Mesendoderm (in vitro differentiated cells): Measurements from ENCODE around the gene TFR2.

Source experiments
- DNase-seq: peaks from one replicate; pipeline ENCODE4 v3.0.0; 2013
- H2AK5ac ChIP-seq: 2 replicates; pipeline ENCODE4 v1.6.1; 2013; ENCODE audit warnings: low read length, inconsistent platforms
- H2BK120ac ChIP-seq: 2 replicates; pipeline ENCODE4 v1.6.1; 2013; ENCODE audit warnings: low read depth, mild to moderate bottlenecking, low read length, moderate library complexity, mixed read lengths
- H2BK15ac ChIP-seq: replicated peaks from 2 replicates; pipeline ENCODE4 v1.6.1; 2013; ENCODE audit warnings: low read depth, mild to moderate bottlenecking, moderate library complexity
- H2BK5ac ChIP-seq: 2 replicates; pipeline ENCODE4 v1.6.1; 2013; ENCODE audit warnings: low read length, inconsistent platforms
- H3K18ac ChIP-seq: 2 replicates; pipeline ENCODE4 v1.6.1; 2013; ENCODE audit warnings: mild to moderate bottlenecking, low read length, mixed read lengths
- H3K23ac ChIP-seq: one replicate; pipeline ENCODE4 v1.6.1; 2013; ENCODE audit warnings: low read length
- H3K27ac ChIP-seq: 2 replicates; pipeline ENCODE4 v1.5.1; 2013; ENCODE audit warnings: low read depth, mild to moderate bottlenecking, inconsistent platforms, low read length, moderate library complexity
- H3K27me3 ChIP-seq: 2 replicates; pipeline ENCODE4 v1.6.1; 2013; ENCODE audit warnings: low read length, control low read depth, mild to moderate bottlenecking, inconsistent platforms; ENCODE audit not compliant: insufficient read depth, poor library complexity
- H3K36me3 ChIP-seq: 2 replicates; pipeline ENCODE4 v1.6.1; 2013; ENCODE audit warnings: low read length, inconsistent platforms; ENCODE audit not compliant: control insufficient read depth, insufficient read depth
- H3K4ac ChIP-seq: one replicate; pipeline ENCODE4 v1.6.1; 2013; ENCODE audit warnings: low read depth, mild to moderate bottlenecking, low read length, moderate library complexity
- H3K4me1 ChIP-seq: 2 replicates; pipeline ENCODE4 v1.6.1; 2013; ENCODE audit warnings: low read depth, low read length, inconsistent platforms; ENCODE audit not compliant: control insufficient read depth
- H3K4me2 ChIP-seq: 2 replicates; pipeline ENCODE4 v1.6.1; 2013; ENCODE audit warnings: low read length
- H3K4me3 ChIP-seq: 2 replicates; pipeline ENCODE4 v1.5.1; 2013; ENCODE audit warnings: mild to moderate bottlenecking, low read length
- H3K56ac ChIP-seq: one replicate; pipeline ENCODE4 v1.6.1; 2013; ENCODE audit warnings: low read length
- H3K79me1 ChIP-seq: 2 replicates; pipeline ENCODE4 v1.6.1; 2013; ENCODE audit warnings: low read length, inconsistent platforms
- H3K79me2 ChIP-seq: 2 replicates; pipeline ENCODE4 v1.6.1; 2013; ENCODE audit warnings: mild to moderate bottlenecking, low read length; ENCODE audit not compliant: control insufficient read depth, insufficient read depth
- H3K9ac ChIP-seq: 2 replicates; pipeline ENCODE4 v1.6.1; 2013; ENCODE audit warnings: low read length, inconsistent platforms
- H4K5ac ChIP-seq: one replicate; pipeline ENCODE4 v1.6.1; 2013; ENCODE audit warnings: low read length
- H4K8ac ChIP-seq: one replicate; pipeline ENCODE4 v1.6.1; 2013; ENCODE audit warnings: low read depth, mild to moderate bottlenecking, control low read depth, low read length, moderate library complexity
- WGBS: extraction: QIAGEN DNeasy Blood & Tissue Kit; methylation state at CpG from one replicate; pipeline ENCODE4 v1.1.7; 2013; ENCODE audit warnings: low lambda C conversion rate, missing lambda C conversion rate; ENCODE audit not compliant: insufficient coverage; ENCODE audit errors: extremely low coverage; 5-methylcytosine and 5-hydroxymethylcytosine counted together

The TFR2 gene

DNA sequence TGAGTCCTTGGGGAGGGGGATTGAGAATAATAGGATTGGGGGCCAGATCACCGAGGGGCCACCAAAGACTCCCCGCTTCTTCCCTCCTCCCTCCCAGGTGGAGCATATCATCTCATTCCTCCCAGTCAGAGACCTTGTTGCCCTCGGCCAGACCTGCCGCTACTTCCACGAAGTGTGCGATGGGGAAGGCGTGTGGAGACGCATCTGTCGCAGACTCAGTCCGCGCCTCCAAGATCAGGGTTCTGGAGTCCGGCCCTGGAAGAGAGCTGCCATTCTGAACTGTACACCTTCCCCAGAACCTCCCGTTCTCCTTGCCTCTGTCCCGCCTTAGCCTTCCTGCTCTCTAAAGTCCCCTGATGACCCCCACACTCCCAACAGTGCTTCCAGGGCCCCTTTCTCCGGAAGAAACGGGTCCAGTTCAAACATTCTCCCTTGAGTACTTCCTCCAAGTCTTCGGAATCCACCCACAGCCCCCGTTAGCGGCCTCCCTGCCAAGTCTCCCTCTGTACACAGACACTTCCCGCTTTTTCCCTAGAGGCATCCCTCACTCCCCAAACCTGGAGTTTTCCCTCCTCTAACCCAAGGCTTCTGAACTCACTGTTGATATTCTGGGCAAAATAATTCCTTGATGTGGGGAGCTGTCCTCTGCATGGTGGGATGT, 51.1 kb downstream of the TFR2 start:
- Histone ChIP-seq H3K79me1 (no peaks in the 10 kb centered on the region), H3K79me2 (no peaks in the 10 kb centered on the region), H2BK15ac (no peak overlapping the region), H3K56ac (peak overlapping the region; percentile 28), H2BK5ac (no peak overlapping the region), H3K27ac (no peak overlapping the region), H3K4me2 (peak overlapping the region; percentile 21), H3K9ac (peak overlapping the region; percentile 9), H3K27me3 (no peaks in the 10 kb centered on the region), H4K8ac (no peak overlapping the region), H3K4ac (no peak overlapping the region), H3K36me3 (no peaks in the 10 kb centered on the region), H4K5ac (no peak overlapping the region), H3K23ac (no peak overlapping the region), H2BK120ac (no peak overlapping the region), H3K4me1 (peaks cover 5% of the 10 kb centered on the region), H2AK5ac (no peak overlapping the region), H3K4me3 (no peak overlapping the region), H3K18ac (no peak overlapping the region)
- WGBS, result no CpG with 5 or more reads among the region's 20 CpGs
- no peak for DNase-seq

DNA sequence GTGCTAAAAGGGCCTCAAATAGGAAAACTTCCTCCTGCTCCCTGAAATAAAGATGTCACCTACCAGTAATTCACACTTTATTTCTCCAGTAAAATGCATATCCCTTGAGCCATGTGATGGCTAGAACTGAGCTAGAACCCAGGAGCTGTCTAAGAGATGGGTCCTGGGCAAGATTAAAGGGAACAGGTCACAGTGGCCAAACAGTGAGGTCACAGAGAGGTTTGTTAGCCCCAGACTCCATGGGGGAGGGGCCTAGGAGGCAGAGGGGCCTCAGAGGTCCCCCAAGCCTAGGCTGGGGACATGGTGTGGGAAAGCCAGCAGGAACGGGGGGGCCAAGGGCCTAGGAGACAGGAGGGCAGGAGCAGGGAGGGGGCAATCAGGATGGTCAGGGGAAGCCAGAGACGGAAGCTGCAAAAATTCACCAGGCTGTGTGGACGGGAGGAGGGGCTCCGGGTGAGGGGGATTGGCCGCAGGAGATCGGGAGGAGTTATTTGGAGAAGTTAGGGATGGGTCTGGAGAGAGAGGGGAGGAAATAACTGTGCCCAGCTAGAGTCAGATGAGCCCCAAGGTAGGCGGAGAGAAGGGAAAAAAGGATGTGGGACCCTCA, 51.9 kb downstream of the TFR2 start:
- H3K18ac ChIP-seq, result no peak overlapping the region
- H3K4me2 ChIP-seq, result peak overlapping the region; percentile 21
- peak overlapping the region; percentile 8 for H4K5ac ChIP-seq
- peak overlapping the region; percentile 63 for H3K9ac ChIP-seq
- H3K36me3 ChIP-seq, result no peaks in the 10 kb centered on the region
- H3K79me1 ChIP-seq, result peaks cover 5% of the 10 kb centered on the region
- no peak overlapping the region for H3K4me3 ChIP-seq
- H4K8ac ChIP-seq, result no peak overlapping the region
- no peak for DNase-seq
- no peak overlapping the region for H2BK15ac ChIP-seq
- H3K4me1 ChIP-seq, result peaks cover 10% of the 10 kb centered on the region
- no peaks in the 10 kb centered on the region for H3K79me2 ChIP-seq
- peak overlapping the region; percentile 9 for H2BK5ac ChIP-seq
- peak overlapping the region; percentile 80 for H3K56ac ChIP-seq
- no peaks in the 10 kb centered on the region for H3K27me3 ChIP-seq
- H3K23ac ChIP-seq, result peak overlapping the region; percentile 56
- no peak overlapping the region for H2BK120ac ChIP-seq
- no peak overlapping the region for H3K4ac ChIP-seq
- WGBS, result no CpG with 5 or more reads among the region's 7 CpGs
- no peak overlapping the region for H2AK5ac ChIP-seq
- no peak overlapping the region for H3K27ac ChIP-seq

DNA sequence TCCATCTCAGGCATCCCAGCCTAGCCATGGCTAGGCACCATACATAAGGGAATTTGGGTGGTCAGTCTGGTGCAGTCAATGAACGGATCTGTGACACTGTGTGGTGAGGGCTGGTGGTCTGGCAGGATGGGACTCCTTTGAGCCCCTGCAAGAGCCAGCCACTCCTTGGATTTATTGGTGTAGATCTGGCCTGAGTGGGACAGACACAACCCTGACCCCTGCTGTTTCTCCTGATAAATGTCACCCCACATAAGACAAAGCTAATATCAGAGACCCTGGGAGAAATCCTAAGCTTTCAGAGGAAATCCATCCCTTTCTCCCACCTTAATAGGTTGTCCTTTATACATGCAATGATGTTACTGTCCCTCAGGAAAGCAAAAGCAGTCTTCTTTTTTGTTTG, 52.9 kb downstream of the TFR2 start:
- Histone ChIP-seq H3K27me3 (no peaks in the 10 kb centered on the region), H2AK5ac (no peak overlapping the region), H2BK5ac (no peak overlapping the region), H3K18ac (no peak overlapping the region), H3K4me2 (no peak overlapping the region), H3K56ac (no peak overlapping the region), H2BK120ac (no peak overlapping the region), H3K4me1 (peaks cover 13% of the 10 kb centered on the region), H3K4ac (no peak overlapping the region), H3K4me3 (no peak overlapping the region), H3K79me1 (peaks cover 8% of the 10 kb centered on the region), H4K5ac (no peak overlapping the region), H3K9ac (no peak overlapping the region), H2BK15ac (no peak overlapping the region), H3K79me2 (no peaks in the 10 kb centered on the region), H3K27ac (no peak overlapping the region), H4K8ac (no peak overlapping the region), H3K23ac (no peak overlapping the region), H3K36me3 (no peaks in the 10 kb centered on the region)
- WGBS, result no CpG with 5 or more reads among the region's 1 CpG
- DNase-seq, result no peak

DNA sequence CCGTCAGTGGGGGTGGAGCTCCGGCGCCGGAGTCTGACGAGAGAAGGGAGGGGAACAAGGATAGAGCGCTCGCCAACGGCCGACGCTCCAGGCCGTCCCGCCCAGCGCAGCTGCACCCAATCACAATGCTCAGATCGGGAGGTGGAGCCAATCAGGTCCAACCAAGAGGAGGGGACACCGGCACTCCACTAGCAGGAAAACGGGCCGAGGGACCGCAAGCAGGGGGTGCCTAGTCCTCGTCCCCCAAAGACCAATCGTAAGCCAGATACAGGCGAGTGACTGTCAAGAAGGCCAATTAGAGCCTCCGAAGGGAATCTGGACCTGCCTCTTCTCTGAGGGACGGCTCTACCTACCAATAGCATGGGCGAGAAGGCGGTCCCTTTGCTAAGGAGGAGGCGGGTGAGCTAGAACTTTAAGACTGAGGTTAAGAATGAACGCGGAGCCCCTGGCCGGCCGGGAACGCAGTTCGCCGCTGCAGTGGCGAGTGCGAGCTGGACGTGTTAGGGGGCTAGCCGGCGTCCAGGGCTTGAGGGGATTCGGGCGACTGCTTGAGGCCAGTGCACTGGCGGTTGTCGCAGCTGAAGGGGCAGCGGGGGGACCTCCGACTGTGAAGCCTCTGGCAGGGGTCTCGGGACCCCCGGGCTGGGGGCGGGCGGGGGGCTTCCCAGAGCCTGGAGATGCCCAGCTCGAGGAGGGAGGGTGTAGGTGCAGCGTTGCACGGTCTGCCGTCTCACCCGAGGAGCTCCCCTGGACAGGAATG, 54.9 kb downstream of the TFR2 start, which contains the start of gene FBXO24:
TSS of gene FBXO24 (plus strand) at position 63 of the 760 bp plus-strand sequence. CDS start at position 361, 298 bp downstream.
- Histone ChIP-seq H2BK5ac (peak within 1 kb of the TSS; percentile 94), H3K4me2 (peak within 1 kb of the TSS; percentile 100), H3K4me3 (peak within 1 kb of the TSS; percentile 93), H4K5ac (no peak within 1 kb of the TSS), H3K27me3 (no peaks in the 10 kb centered on the region), H2BK120ac (peak within 1 kb of the TSS; percentile 31), H3K4me1 (peaks cover 13% of the 10 kb centered on the region), H3K23ac (peak within 1 kb of the TSS; percentile 97), H4K8ac (no peak within 1 kb of the TSS), H3K4ac (peak within 1 kb of the TSS; percentile 90), H3K56ac (peak within 1 kb of the TSS; percentile 98), H2BK15ac (no peak within 1 kb of the TSS), H3K27ac (peak within 1 kb of the TSS; percentile 92), H3K18ac (peak within 1 kb of the TSS; percentile 81), H3K36me3 (peaks cover 4% of the 10 kb centered on the region), H3K79me1 (peaks cover 8% of the 10 kb centered on the region), H3K79me2 (no peaks in the 10 kb centered on the region), H2AK5ac (peak within 1 kb of the TSS; percentile 85), H3K9ac (peak within 1 kb of the TSS; percentile 98)
- no CpG with 5 or more reads among the region's 53 CpGs for WGBS
- DNase-seq, result peak; percentile 100

DNA sequence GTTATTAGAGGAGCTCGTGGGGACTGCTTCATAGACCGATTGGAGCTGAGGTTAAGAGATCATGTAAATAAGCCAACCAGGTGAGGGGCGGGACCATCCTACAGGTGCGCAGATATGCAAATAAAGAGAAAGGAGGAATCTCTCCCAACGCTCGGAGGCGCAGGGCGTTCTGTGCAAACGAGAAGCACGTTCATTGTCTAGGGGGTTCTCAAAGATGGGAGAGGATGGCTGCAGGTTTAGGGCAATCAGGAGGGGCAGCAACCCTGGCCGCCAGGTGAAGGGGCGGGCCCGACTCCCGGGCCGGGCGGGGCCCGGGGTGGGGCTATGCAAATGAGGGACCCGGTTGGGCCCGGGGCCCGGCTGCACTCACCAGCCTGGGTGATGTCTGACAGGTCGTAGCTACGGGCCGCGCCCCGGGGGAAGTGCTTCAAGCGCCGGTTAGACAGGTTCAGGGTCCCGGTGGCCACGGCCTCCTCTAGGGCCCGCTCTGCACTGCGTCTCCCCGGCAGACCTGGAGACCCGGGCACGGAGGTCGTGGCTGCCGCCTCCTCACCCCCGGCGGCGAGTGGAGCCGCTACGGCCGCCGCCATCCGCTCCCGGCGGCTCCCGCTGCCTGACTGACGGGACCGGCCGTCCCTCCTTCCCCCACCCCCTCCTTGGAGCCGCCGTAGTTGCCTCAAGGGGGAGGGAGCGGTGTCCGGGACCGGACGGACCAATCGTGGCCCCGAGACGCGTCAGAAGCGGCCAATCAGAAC, 55.7 kb downstream of the TFR2 start, which contains the start of gene LRCH4:
TSS of gene LRCH4 (minus strand) at position 619 of the 755 bp plus-strand sequence. CDS start at position 590, 29 bp downstream.
- peak; percentile 72 for DNase-seq
- Histone ChIP-seq H3K4me3 (peak within 1 kb of the TSS; percentile 93), H2BK15ac (no peak within 1 kb of the TSS), H3K4me2 (peak within 1 kb of the TSS; percentile 100), H2BK120ac (peak within 1 kb of the TSS; percentile 31), H3K79me1 (peaks cover 8% of the 10 kb centered on the region), H3K36me3 (peaks cover 8% of the 10 kb centered on the region), H3K27ac (peak within 1 kb of the TSS; percentile 92), H3K4me1 (peaks cover 13% of the 10 kb centered on the region), H3K9ac (peak within 1 kb of the TSS; percentile 98), H3K56ac (peak within 1 kb of the TSS; percentile 98), H4K8ac (no peak within 1 kb of the TSS), H2BK5ac (peak within 1 kb of the TSS; percentile 94), H4K5ac (no peak within 1 kb of the TSS), H2AK5ac (peak within 1 kb of the TSS; percentile 85), H3K79me2 (no peaks in the 10 kb centered on the region), H3K27me3 (no peaks in the 10 kb centered on the region), H3K4ac (peak within 1 kb of the TSS; percentile 90), H3K18ac (peak within 1 kb of the TSS; percentile 81), H3K23ac (peak within 1 kb of the TSS; percentile 97)
- WGBS, result no CpG with 5 or more reads among the region's 61 CpGs
